H1 (cell line): ENCODE measurements around the gene SSRP1. TPM values are rescaled to one million over a fixed set of nuclear protein-coding genes. Genes with fewer than 3 reads are reported as not detected.

Experiments used
- CTCF ChIA-PET: fragments of 300-600 bp; sonication (Branson Sonifier 250); formaldehyde crosslinking; loops from one replicate; lab custom pipeline; 2021; ENCODE audit not compliant: partially characterized antibody; lab: Charles Lee
- POLR2A ChIA-PET: fragments of 300-600 bp; sonication (Branson Sonifier 250); formaldehyde crosslinking; loops from one replicate; lab custom pipeline; 2021; ENCODE audit warnings: inconsistent platforms; ENCODE audit not compliant: partially characterized antibody; lab: Charles Lee
- DNase-seq, 2 experiments: peaks; one replicate each; pipeline versions ENCODE4 v3.0.0 to v3.0.0-alpha.2; 2010 to 2022; ENCODE audit warnings: low spot score in 2 of 2, low read depth in 1 of 2, mixed read lengths in 1 of 2
- FAIRE-seq: peaks from 2 replicates; lab custom pipeline; 2011; peaks lifted over from hg19 to GRCh38; lab: Jason Lieb, UNC
- H2AFZ ChIP-seq: 2 replicates; pipeline ENCODE4 v1.8.1; 2012; ENCODE audit warnings: low read length, inconsistent platforms
- H2AK5ac ChIP-seq: 2 replicates; pipeline ENCODE4 v1.6.1; 2013; ENCODE audit warnings: low read depth, low read length
- H2BK120ac ChIP-seq: replicated peaks from 2 replicates; pipeline ENCODE3; 2013; ENCODE audit warnings: low read depth, low read length, inconsistent platforms
- H2BK12ac ChIP-seq: 2 replicates; pipeline ENCODE4 v1.6.1; 2013; ENCODE audit warnings: low read depth, low read length
- H2BK15ac ChIP-seq: 2 replicates; pipeline ENCODE4 v1.6.1; 2013; ENCODE audit warnings: low read length
- H2BK20ac ChIP-seq: 2 replicates; pipeline ENCODE4 v1.6.1; 2013; ENCODE audit warnings: low read length
- H2BK5ac ChIP-seq: 2 replicates; pipeline ENCODE4 v1.6.1; 2013; ENCODE audit warnings: low read depth, low read length
- H3K14ac ChIP-seq: 2 replicates; pipeline ENCODE4 v1.6.1; 2013; ENCODE audit warnings: inconsistent platforms; ENCODE audit not compliant: insufficient read length
- H3K18ac ChIP-seq: 2 replicates; pipeline ENCODE4 v1.6.1; 2013; ENCODE audit warnings: low read length; ENCODE audit errors: extremely low read depth
- H3K23ac ChIP-seq: 2 replicates; pipeline ENCODE4 v1.6.1; 2013; ENCODE audit warnings: inconsistent platforms; ENCODE audit not compliant: insufficient read length
- H3K23me2 ChIP-seq: 2 replicates; pipeline ENCODE4 v1.6.1; 2013; ENCODE audit warnings: low read depth, low read length
- H3K27ac ChIP-seq: 2 replicates; pipeline ENCODE4 v1.6.1; 2011; ENCODE audit warnings: low read depth, low read length, inconsistent platforms
- H3K27me3 ChIP-seq, 4 experiments: replicated peaks in 1 of 4; 1 replicate in 1 of 4; 2 replicates in 3 of 4; pipeline versions ENCODE4 v1.6.1 to v1.8.1; 2011 to 2013; ENCODE audit warnings: low read length in 3 of 4, mild to moderate bottlenecking in 3 of 4, inconsistent platforms in 2 of 4, mixed read lengths in 2 of 4, moderate library complexity in 1 of 4; ENCODE audit not compliant: control insufficient read depth in 3 of 4, insufficient read depth in 3 of 4; ENCODE audit errors: extremely low read depth in 1 of 4
- H3K36me3 ChIP-seq, 4 experiments: 2 replicates each; pipeline versions ENCODE4 v1.6.1 to v1.8.1; 2011 to 2013; ENCODE audit warnings: mild to moderate bottlenecking in 4 of 4, low read length in 3 of 4, moderate library complexity in 2 of 4, control low read depth in 1 of 4, inconsistent platforms in 1 of 4; ENCODE audit not compliant: insufficient read depth in 4 of 4, control insufficient read depth in 2 of 4
- H3K4ac ChIP-seq: replicated peaks from 2 replicates; pipeline ENCODE3; 2013; ENCODE audit warnings: low read length, low read depth, mixed read lengths, inconsistent platforms; ENCODE audit not compliant: insufficient read length
- H3K4me1 ChIP-seq, 4 experiments: replicated peaks in 1 of 4; 1 replicate in 1 of 4; 2 replicates in 3 of 4; pipeline versions ENCODE4 v1.6.1 to v1.8.1; 2011 to 2013; ENCODE audit warnings: low read length in 3 of 4, inconsistent platforms in 2 of 4, mixed read lengths in 1 of 4; ENCODE audit not compliant: insufficient read depth in 4 of 4, control insufficient read depth in 3 of 4
- H3K4me2 ChIP-seq, 2 experiments: 2 replicates each; pipeline versions ENCODE4 v1.6.1 to v1.8.1; 2011 to 2013; ENCODE audit warnings: low read depth in 2 of 2, low read length in 2 of 2, control low read depth in 1 of 2, inconsistent platforms in 1 of 2, mild to moderate bottlenecking in 1 of 2; ENCODE audit not compliant: insufficient read depth in 1 of 2
- H3K4me3 ChIP-seq, 4 experiments: fragments of 200-600, 300-600 bp in 1 of 4; sonication (generic), shearing (Covaris generic), sonication (Bioruptor Twin) in 1 of 4; 2 replicates each; pipeline versions ENCODE4 v1.5.1 to v1.8.1; 2011 to 2016; ENCODE audit warnings: low read length in 4 of 4, low read depth in 3 of 4, control low read depth in 2 of 4, inconsistent platforms in 2 of 4, mild to moderate bottlenecking in 2 of 4, mixed read lengths in 1 of 4, moderate library complexity in 1 of 4; ENCODE audit not compliant: insufficient read depth in 2 of 4; ENCODE audit errors: extremely low read depth in 1 of 4
- H3K56ac ChIP-seq: replicated peaks from 2 replicates; pipeline ENCODE3; 2013; ENCODE audit warnings: low read depth, mild to moderate bottlenecking, mixed read lengths, low read length, inconsistent platforms; ENCODE audit not compliant: insufficient read length
- H3K79me1 ChIP-seq: 2 replicates; pipeline ENCODE4 v1.6.1; 2013; ENCODE audit warnings: low read depth, low read length, control low read depth
- H3K79me2 ChIP-seq, 2 experiments: 2 replicates each; pipeline versions ENCODE4 v1.6.1 to v1.8.1; 2012 to 2013; ENCODE audit warnings: low read length in 2 of 2, mild to moderate bottlenecking in 2 of 2, inconsistent platforms in 1 of 2; ENCODE audit not compliant: insufficient read depth in 2 of 2, control insufficient read depth in 1 of 2
- H3K9ac ChIP-seq, 4 experiments: replicated peaks in 1 of 4; 1 replicate in 1 of 4; 2 replicates in 3 of 4; pipeline versions ENCODE4 v1.6.1 to v1.8.1; 2011 to 2013; ENCODE audit warnings: low read depth in 3 of 4, low read length in 3 of 4, control low read depth in 2 of 4, mild to moderate bottlenecking in 2 of 4, moderate library complexity in 2 of 4, inconsistent platforms in 1 of 4; ENCODE audit errors: extremely low read depth in 1 of 4
- H3K9me3 ChIP-seq, 2 experiments: 2 replicates each; pipeline versions ENCODE4 v1.6.1 to v1.8.1; 2012 to 2013; ENCODE audit warnings: mild to moderate bottlenecking in 2 of 2, moderate library complexity in 2 of 2, control low read depth in 1 of 2, inconsistent platforms in 1 of 2, low read depth in 1 of 2, low read length in 1 of 2, mixed read lengths in 1 of 2; ENCODE audit not compliant: insufficient read depth in 2 of 2
- H4K20me1 ChIP-seq, 2 experiments: replicated peaks in 1 of 2; 2 replicates each; pipeline versions ENCODE3 to v1.8.1; 2011 to 2013; ENCODE audit warnings: inconsistent platforms in 2 of 2, low read length in 2 of 2, mild to moderate bottlenecking in 1 of 2; ENCODE audit not compliant: insufficient read depth in 2 of 2, control insufficient read depth in 1 of 2
- H4K5ac ChIP-seq: 2 replicates; pipeline ENCODE4 v1.6.1; 2013; ENCODE audit warnings: low read length, low read depth, mixed read lengths, inconsistent platforms; ENCODE audit not compliant: insufficient read length
- H4K8ac ChIP-seq: 2 replicates; pipeline ENCODE4 v1.8.0; 2013; ENCODE audit warnings: mild to moderate bottlenecking, moderate library complexity, low read length, inconsistent platforms; ENCODE audit not compliant: insufficient read depth; ENCODE audit errors: extremely low read depth
- H4K91ac ChIP-seq: replicated peaks from 2 replicates; pipeline ENCODE3; 2013; ENCODE audit warnings: low read length, mixed read lengths, inconsistent platforms; ENCODE audit not compliant: insufficient read length
- CHD1 ChIP-seq: IDR thresholded peaks from 2 replicates; pipeline ENCODE4 v1.6.1; 2012; ENCODE audit warnings: low read depth, low read length, improper control_type of control experiment
- HDAC6 ChIP-seq: IDR thresholded peaks from one replicate; pipeline ENCODE4 v1.7.1; 2012; ENCODE audit warnings: low read depth, mild to moderate bottlenecking, inconsistent platforms, low read length, moderate library complexity
- SAP30 ChIP-seq: fragments of 300-600 bp; sonication (generic); IDR thresholded peaks from 2 replicates; pipeline ENCODE4 v1.7.1; 2012; ENCODE audit warnings: low read length, moderate library complexity, mild to moderate bottlenecking, inconsistent platforms; ENCODE audit not compliant: insufficient read depth, insufficient replicate concordance
- SIRT6 ChIP-seq: IDR thresholded peaks from one replicate; pipeline ENCODE4 v1.7.1; 2012; ENCODE audit warnings: low read length, inconsistent platforms
- TBP ChIP-seq: IDR thresholded peaks from 2 replicates; pipeline ENCODE4 v1.6.1; 2011; ENCODE audit warnings: low read depth, low read length, improper control_type of control experiment
- TCF12 ChIP-seq: IDR thresholded peaks from 2 replicates; pipeline ENCODE4 v1.6.1; 2011; ENCODE audit warnings: low read depth, mild to moderate bottlenecking, low read length
- WGBS, 2 experiments: shearing (Covaris generic) in 1 of 2; methylation state at CpG; one replicate each; pipeline versions ENCODE4 v1.1.6 to v1.1.7; 2013 to 2015; ENCODE audit warnings: low lambda C conversion rate in 2 of 2, mixed read lengths in 2 of 2, inconsistent platforms in 1 of 2, low coverage in 1 of 2, missing lambda C conversion rate in 1 of 2; ENCODE audit not compliant: insufficient replicate concordance in 2 of 2, insufficient coverage in 1 of 2, insufficient read length in 1 of 2; ENCODE audit errors: extremely low coverage in 1 of 2, missing lambda C conversion rate in 1 of 2; 5-methylcytosine and 5-hydroxymethylcytosine counted together
- polyA plus RNA-seq, 7 experiments: library from polyadenylated mRNA; depleted of rRNA in 3 of 7; stranded (reverse) in 5 of 7; unstranded in 2 of 7; fragments of >200 nt in 5 of 7; fragments of 200-250 nt in 2 of 7; gene quantifications; 1 replicate in 5 of 7; 2 replicates in 1 of 7; 4 replicates in 1 of 7; pipeline versions ENCODE4 v1.2.1 to v1.2.3, GENCODE V29; 2011 to 2013; ENCODE audit warnings: missing spikeins in 2 of 7, mixed read lengths in 2 of 7
- total RNA-seq: library from RNA; stranded (reverse); fragmentation: NEBNext Ultra II Directional; extraction: Animal tissue kit (Norgen Biotek cat#: 25700); gene quantifications from 2 replicates; pipeline ENCODE4 v1.2.1, GENCODE V29; 2021

SSRP1 gene
- total and polyA plus RNA-seq, 2 of the 8 experiments (the other 6 are each of a cell fraction or from before 2014, with no cell fraction given): 259 to 281 TPM

DNA sequence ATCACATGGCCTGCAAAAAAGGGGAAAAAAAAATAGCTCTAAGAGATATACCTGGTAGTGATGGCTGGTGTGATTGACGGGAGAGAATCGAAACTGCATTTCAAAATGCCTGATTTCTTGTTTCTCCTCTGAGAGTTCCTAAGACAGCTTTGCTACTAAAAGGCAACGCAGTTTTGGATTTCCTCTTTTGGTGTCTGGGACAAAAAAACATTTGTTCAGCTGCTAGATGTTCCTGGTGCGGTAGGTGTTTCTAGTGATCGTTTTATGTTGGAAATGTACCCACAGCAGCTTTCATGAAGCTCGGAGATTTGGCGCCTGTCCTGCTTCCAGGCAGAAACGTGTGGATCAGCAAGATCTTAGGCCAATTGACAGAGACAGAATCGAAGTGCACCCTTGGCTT is 20.6 kb upstream of the SSRP1 start:
- CTCF ChIA-PET: interaction anchor here (1.0 to 2.7 kb wide), 5 partner anchors 11 to 170 kb away, joined by 4 to 13 read pairs (median 5); no protein-coding TSS in a partner anchor
- no peak for TF ChIP-seq HDAC6
- TF ChIP-seq SIRT6: no peak
- TF ChIP-seq SAP30: no peak
- TF ChIP-seq CHD1: no peak
- TF ChIP-seq TBP: no peak
- TF ChIP-seq TCF12: no peak

More for the DNA sequence above, 20.6 kb upstream of the SSRP1 start:
- H2BK15ac ChIP-seq: no peak overlapping the region
- H3K27ac ChIP-seq: no peak overlapping the region
- POLR2A ChIA-PET: no interaction called here
- no peak overlapping the region for H2AFZ ChIP-seq
- no peaks in the 10 kb centered on the region for H4K20me1 ChIP-seq
- H2BK20ac ChIP-seq: no peak overlapping the region
- H3K4me3 ChIP-seq: no peak overlapping the region
- H3K79me2 ChIP-seq: no peaks in the 10 kb centered on the region
- H4K91ac ChIP-seq: no peak overlapping the region
- H3K9me3 ChIP-seq: no peaks in the 10 kb centered on the region
- H4K5ac ChIP-seq: no peak overlapping the region
- H3K79me1 ChIP-seq: no peaks in the 10 kb centered on the region
- H4K8ac ChIP-seq: no peak overlapping the region
- no peak overlapping the region for H3K4ac ChIP-seq
- no peak overlapping the region for H2BK12ac ChIP-seq
- H3K9ac ChIP-seq: no peak overlapping the region
- DNase-seq (no peak), FAIRE-seq (no peak)
- no peak overlapping the region for H3K56ac ChIP-seq
- H3K36me3 ChIP-seq: no peaks in the 10 kb centered on the region
- peaks cover 0 to 6% (median 3%) of the 10 kb centered on the region in 4 experiments; a peak in 4 of 7 replicates for H3K4me1 ChIP-seq
- no peak overlapping the region for H2BK120ac ChIP-seq
- WGBS, 2 experiments: 87% methylated on average over 9 of the region's 9 CpGs; no CpG with 5 or more reads in 1 of the 2 experiments
- H3K23ac ChIP-seq: no peak overlapping the region
- no peaks in the 10 kb centered on the region; the same call in 1 of the 2 replicates for H3K23me2 ChIP-seq
- no peak overlapping the region for H3K4me2 ChIP-seq
- H2AK5ac ChIP-seq: no peak overlapping the region
- H3K27me3 ChIP-seq: no peaks in the 10 kb centered on the region; a peak in 1 of 7 replicates
- no peak overlapping the region for H2BK5ac ChIP-seq
- no peak overlapping the region for H3K14ac ChIP-seq
- H3K18ac ChIP-seq: no peak overlapping the region
